Suppressor macrophage treated with lipopolysaccharide for 1 hour (primary cell): ENCODE measurements around the gene HENMT1.
"Not testable (repeated sequence)": the region's sequence is repeated elsewhere in the genome, so short reads cannot be mapped to it uniquely, and the experiment has no call there.

ENCODE experiments used
- DNase-seq, 3 donors: peaks; one replicate each; pipeline ENCODE4 v3.0.0-alpha.2; 2020 to 2022

HENMT1 gene

GRCh38 chr1:108670131-108670773 lies 9.4 kb upstream of the HENMT1 start:
- no peak for DNase-seq

GRCh38 chr1:108669679-108670078 lies 8.8 kb upstream of the HENMT1 start:
- DNase-seq, result no peak

GRCh38 chr1:108668777-108669176 lies 7.9 kb upstream of the HENMT1 start:
- no peak for DNase-seq

GRCh38 chr1:108667422-108667821 lies 6.5 kb upstream of the HENMT1 start:
- not testable (repeated sequence) for DNase-seq

GRCh38 chr1:108665771-108666170 lies 4.9 kb upstream of the HENMT1 start:
- DNase-seq, result no peak

GRCh38 chr1:108665067-108665466 lies 4.2 kb upstream of the HENMT1 start:
- DNase-seq, result no peak

GRCh38 chr1:108664481-108664880 lies 3.6 kb upstream of the HENMT1 start:
- DNase-seq, result no peak

- DNase-seq, result no peak
These were observed 2.2 kb upstream of the HENMT1 start for GRCh38 chr1:108663074-108663473.

- DNase-seq, result no peak
These were observed 3.4 kb downstream of the HENMT1 start for GRCh38 chr1:108657356-108658080.

GRCh38 chr1:108653431-108654105 lies 7.3 kb downstream of the HENMT1 start:
- no peak for DNase-seq

- DNase-seq, result peak; percentile 83 to 88 (median 84)
These were observed 14.1 kb downstream of the HENMT1 start for GRCh38 chr1:108646648-108647269.

- no peak for DNase-seq
These were observed 14.6 kb downstream of the HENMT1 start for GRCh38 chr1:108646265-108646647.

GRCh38 chr1:108645564-108646184 lies 15.2 kb downstream of the HENMT1 start:
- DNase-seq, result no peak

- DNase-seq, result no peak
These were observed 15.9 kb downstream of the HENMT1 start for GRCh38 chr1:108644984-108645383.

GRCh38 chr1:108643492-108644335 lies 17.2 kb downstream of the HENMT1 start:
- peak; percentile 57 to 77 (median 70) for DNase-seq

GRCh38 chr1:108640863-108641262 lies 20.0 kb downstream of the HENMT1 start:
- not testable (repeated sequence) for DNase-seq

- no peak for DNase-seq
These were observed 20.9 kb downstream of the HENMT1 start for GRCh38 chr1:108639899-108640560.

- no peak for DNase-seq
These were observed 24.0 kb downstream of the HENMT1 start for GRCh38 chr1:108636876-108637275.

- no peak for DNase-seq
These were observed 26.4 kb downstream of the HENMT1 start for GRCh38 chr1:108634521-108634920.

- DNase-seq, result no peak
These were observed 32.2 kb downstream of the HENMT1 start for GRCh38 chr1:108628665-108629064.

GRCh38 chr1:108627951-108628350 lies 32.9 kb downstream of the HENMT1 start:
- no peak for DNase-seq

GRCh38 chr1:108627256-108627655 lies 33.6 kb downstream of the HENMT1 start:
- no peak for DNase-seq
